Mesothelial cell of epicardium (in vitro differentiated cells): ENCODE measurements around the gene ITPRIP. TPM values are rescaled to one million over a fixed set of nuclear protein-coding genes. Genes with fewer than 3 reads are reported as not detected.

Experiments
- DNase-seq, 2 experiments: peaks; one replicate each; pipeline ENCODE4 v3.0.0; 2021; ENCODE audit warnings: low spot score in 2 of 2; ENCODE audit not compliant: unreplicated experiment in 2 of 2
- H3K27ac Mint-ChIP-seq: 2 replicates; pipeline ENCODE4 v1.8.0; 2021; ENCODE audit warnings: mixed read lengths
- H3K27me3 Mint-ChIP-seq: 2 replicates; pipeline ENCODE4 v1.8.0; 2021; ENCODE audit warnings: low read depth, mixed read lengths
- H3K36me3 Mint-ChIP-seq: 2 replicates; pipeline ENCODE4 v1.8.0; 2021; ENCODE audit warnings: mixed read lengths
- H3K4me1 Mint-ChIP-seq: 2 replicates; pipeline ENCODE4 v1.8.0; 2021; ENCODE audit warnings: mixed read lengths
- H3K4me3 Mint-ChIP-seq: 2 replicates; pipeline ENCODE4 v1.8.0; 2021; ENCODE audit warnings: mild to moderate bottlenecking, moderate library complexity, mixed read lengths
- H3K9me3 Mint-ChIP-seq: 2 replicates; pipeline ENCODE4 v1.8.0; 2021; ENCODE audit warnings: mixed read lengths
- total RNA-seq: library from RNA; stranded (reverse); gene quantifications from 3 replicates; pipeline ENCODE4 v1.2.1, GENCODE V29; 2021
- TF ChIP-seq, protein P1 (sequence below): fragments of 200-600 bp; sonication (generic); IDR thresholded peaks from one replicate; pipeline ENCODE4 v1.5.0; 2021; ENCODE audit warnings: antibody characterized with exemption; ENCODE audit not compliant: unreplicated experiment

The ITPRIP gene
- total RNA-seq, 1 donor from 2014 or later = 24.5 TPM

DNA sequence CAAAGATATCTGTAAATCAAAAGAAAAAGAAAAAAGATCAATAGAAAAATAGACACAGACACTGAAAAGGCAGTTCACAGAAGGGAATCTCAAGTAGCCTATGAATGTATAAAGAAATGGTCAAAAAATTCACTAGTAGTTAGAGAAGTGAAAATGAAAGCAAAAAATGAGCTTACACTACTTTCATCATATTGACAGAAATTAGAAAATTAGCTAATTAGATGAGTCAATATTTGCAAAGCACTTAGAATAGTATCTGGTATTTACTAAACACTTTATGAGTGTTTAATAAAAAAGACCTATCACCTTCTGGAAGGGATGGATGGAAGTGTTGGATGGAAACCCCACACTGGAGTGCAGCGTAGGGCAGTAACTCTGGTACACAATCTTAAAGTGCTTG is 13.7 kb upstream of the ITPRIP start:
- H3K36me3 Mint-ChIP-seq = no peaks in the 10 kb centered on the region
- H3K9me3 Mint-ChIP-seq = no peaks in the 10 kb centered on the region
- TF ChIP-seq, protein P1, sequence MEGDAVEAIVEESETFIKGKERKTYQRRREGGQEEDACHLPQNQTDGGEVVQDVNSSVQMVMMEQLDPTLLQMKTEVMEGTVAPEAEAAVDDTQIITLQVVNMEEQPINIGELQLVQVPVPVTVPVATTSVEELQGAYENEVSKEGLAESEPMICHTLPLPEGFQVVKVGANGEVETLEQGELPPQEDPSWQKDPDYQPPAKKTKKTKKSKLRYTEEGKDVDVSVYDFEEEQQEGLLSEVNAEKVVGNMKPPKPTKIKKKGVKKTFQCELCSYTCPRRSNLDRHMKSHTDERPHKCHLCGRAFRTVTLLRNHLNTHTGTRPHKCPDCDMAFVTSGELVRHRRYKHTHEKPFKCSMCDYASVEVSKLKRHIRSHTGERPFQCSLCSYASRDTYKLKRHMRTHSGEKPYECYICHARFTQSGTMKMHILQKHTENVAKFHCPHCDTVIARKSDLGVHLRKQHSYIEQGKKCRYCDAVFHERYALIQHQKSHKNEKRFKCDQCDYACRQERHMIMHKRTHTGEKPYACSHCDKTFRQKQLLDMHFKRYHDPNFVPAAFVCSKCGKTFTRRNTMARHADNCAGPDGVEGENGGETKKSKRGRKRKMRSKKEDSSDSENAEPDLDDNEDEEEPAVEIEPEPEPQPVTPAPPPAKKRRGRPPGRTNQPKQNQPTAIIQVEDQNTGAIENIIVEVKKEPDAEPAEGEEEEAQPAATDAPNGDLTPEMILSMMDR = no peak
- H3K4me1 Mint-ChIP-seq = peaks cover 2% of the 10 kb centered on the region
- no peak overlapping the region for H3K27ac Mint-ChIP-seq
- H3K4me3 Mint-ChIP-seq = no peak overlapping the region
- DNase-seq = no peak
- H3K27me3 Mint-ChIP-seq = peaks cover 16% of the 10 kb centered on the region

DNA sequence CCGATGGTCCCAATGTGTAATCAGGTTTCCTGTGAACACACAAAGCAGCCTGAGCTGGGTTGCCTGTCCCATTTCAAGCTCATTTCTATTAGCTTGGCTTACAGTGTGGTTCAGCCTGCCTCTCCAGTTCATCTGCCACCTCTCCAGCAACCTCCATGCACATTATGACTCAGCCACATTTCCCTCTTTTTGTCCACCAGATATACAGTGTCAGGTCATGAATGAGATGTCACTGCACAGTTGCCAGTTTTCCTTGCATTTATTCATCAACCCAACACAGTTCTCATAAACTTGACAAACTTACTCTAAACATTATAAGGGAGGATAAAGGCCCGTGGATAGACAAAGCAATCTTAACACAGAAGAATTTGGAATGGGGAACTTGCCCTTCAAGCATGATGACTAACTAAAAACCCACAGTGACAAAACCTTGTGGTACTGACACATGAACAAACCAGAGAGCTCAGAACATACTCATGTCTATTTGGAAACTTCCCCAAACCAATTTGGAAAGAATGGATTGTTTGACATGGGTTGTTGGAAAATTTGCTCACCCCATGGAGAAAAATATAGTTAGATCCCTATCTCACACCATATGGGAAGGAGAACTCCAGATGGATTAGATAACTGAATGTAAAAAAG is 12.9 kb upstream of the ITPRIP start:
- no peak overlapping the region for H3K4me3 Mint-ChIP-seq
- H3K27ac Mint-ChIP-seq = no peak overlapping the region
- no peaks in the 10 kb centered on the region for H3K36me3 Mint-ChIP-seq
- H3K27me3 Mint-ChIP-seq = peaks cover 16% of the 10 kb centered on the region
- TF ChIP-seq, protein P1 = no peak
- H3K4me1 Mint-ChIP-seq = peaks cover 2% of the 10 kb centered on the region
- H3K9me3 Mint-ChIP-seq = no peaks in the 10 kb centered on the region
- no peak for DNase-seq

DNA sequence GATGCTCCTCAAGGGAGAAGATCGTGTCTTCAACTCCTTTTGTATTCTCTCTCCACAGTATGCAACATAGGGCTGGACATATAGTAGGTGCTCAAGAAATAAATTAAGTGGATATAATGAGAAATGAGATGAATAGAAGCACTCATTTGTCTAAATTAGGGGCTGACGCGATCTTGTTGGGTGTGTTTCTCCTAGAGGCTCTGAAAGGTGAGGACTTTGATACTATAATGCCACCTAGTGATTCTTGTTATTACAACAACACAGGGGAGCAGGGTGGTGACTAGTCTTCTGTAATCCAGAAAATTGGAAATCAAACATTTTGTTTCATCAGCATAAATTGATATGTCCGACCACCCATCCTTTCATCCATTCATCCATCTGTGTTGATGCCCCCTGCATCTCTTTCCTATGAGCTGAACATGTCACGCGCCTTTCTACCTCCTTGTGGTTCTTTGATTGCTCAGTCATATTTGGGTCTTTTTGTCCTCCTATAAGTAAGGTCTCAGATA is 11.9 kb upstream of the ITPRIP start:
- Mint-ChIP-seq H3K9me3 (no peaks in the 10 kb centered on the region), H3K27me3 (peaks cover 16% of the 10 kb centered on the region), H3K36me3 (no peaks in the 10 kb centered on the region), H3K4me1 (peaks cover 2% of the 10 kb centered on the region), H3K4me3 (no peak overlapping the region), H3K27ac (no peak overlapping the region)
- no peak for DNase-seq
- TF ChIP-seq, protein P1 = peak; percentile 24

DNA sequence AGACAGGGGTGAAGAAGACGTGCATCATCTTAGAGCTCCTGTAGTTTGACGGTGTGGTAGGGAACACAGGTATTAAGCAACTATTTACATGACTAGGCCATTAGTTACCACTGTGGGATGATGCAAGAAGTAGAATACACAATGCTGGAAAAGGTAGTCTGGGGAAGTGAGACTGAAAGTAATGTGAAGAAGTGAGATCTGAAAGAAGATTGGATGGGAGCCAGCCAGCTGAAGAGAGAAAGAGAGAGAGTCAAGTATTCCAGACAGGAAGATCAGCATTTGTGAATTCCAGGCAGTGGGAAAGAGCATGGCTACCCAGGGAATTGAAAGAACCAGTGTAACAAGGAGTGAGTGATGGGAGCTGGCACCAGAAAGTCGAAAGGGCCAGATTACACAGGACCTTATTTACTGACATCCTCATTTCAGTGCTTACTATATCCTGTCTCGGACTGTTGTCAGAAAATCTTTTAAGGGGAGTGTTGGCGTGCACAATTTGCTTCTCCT is 11.4 kb upstream of the ITPRIP start:
- TF ChIP-seq, protein P1 = no peak
- DNase-seq = no peak
- peaks cover 16% of the 10 kb centered on the region for H3K27me3 Mint-ChIP-seq
- no peak overlapping the region for H3K4me3 Mint-ChIP-seq
- no peaks in the 10 kb centered on the region for H3K9me3 Mint-ChIP-seq
- H3K36me3 Mint-ChIP-seq = no peaks in the 10 kb centered on the region
- H3K27ac Mint-ChIP-seq = no peak overlapping the region
- peaks cover 2% of the 10 kb centered on the region for H3K4me1 Mint-ChIP-seq

DNA sequence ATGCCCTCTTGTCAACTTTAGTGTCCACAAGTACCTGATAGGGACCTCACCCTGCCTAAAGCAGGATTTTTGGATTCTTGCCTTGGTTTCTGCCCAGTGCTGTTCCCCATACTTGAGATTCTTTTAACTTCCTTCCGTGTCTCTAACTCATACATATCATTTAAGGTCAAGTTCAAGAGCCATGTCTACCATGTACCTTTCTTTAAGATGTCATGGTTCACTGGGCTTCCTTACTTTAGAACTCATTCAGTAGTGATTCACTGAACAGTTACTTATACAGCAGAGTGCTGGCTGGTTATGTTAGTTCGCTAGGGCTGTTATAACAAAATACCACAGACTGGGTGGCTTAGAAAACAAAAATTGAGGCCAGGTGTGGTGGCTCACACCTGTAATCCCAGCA is 10.3 kb upstream of the ITPRIP start:
- peaks cover 16% of the 10 kb centered on the region for H3K27me3 Mint-ChIP-seq
- H3K36me3 Mint-ChIP-seq = no peaks in the 10 kb centered on the region
- H3K27ac Mint-ChIP-seq = no peak overlapping the region
- H3K9me3 Mint-ChIP-seq = no peaks in the 10 kb centered on the region
- TF ChIP-seq, protein P1 = no peak
- no peak overlapping the region for H3K4me3 Mint-ChIP-seq
- H3K4me1 Mint-ChIP-seq = peaks cover 2% of the 10 kb centered on the region
- DNase-seq = no peak
